A549 (cell line): ENCODE measurements around the gene AGRN.

Source experiments
- CBX2 ChIP-seq: fragments of 200-600 bp; sonication (generic); IDR thresholded peaks from 2 replicates; pipeline ENCODE4 v1.6.1; 2016; ENCODE audit warnings: low read depth, mild to moderate bottlenecking, borderline replicate concordance
- SREBF2 ChIP-seq: fragments of 450-650 bp; IDR thresholded peaks from 2 replicates; pipeline ENCODE4 v1.6.1; 2014; ENCODE audit warnings: mild to moderate bottlenecking, moderate library complexity

GRCh38 chr1:1071486-1072298 lies 51.8 kb downstream of the AGRN start:
- no peak for TF ChIP-seq SREBF2
- TF ChIP-seq CBX2: no peak
